Putamen (tissue), 1 donor: ENCODE results near the gene RASSF1.

Source experiments
- DNase-seq: peaks from one replicate; pipeline ENCODE4 v3.0.0-alpha.2; 2016; ENCODE audit warnings: low spot score

Gene RASSF1

GRCh38 chr3:50342813-50343633 is 2.4 kb upstream of the RASSF1 start:
- DNase-seq: no peak

GRCh38 chr3:50341996-50342650 is 1.5 kb upstream of the RASSF1 start:
- DNase-seq: no peak

GRCh38 chr3:50341537-50341936 is 901 bp upstream of the RASSF1 start:
- DNase-seq: no peak

GRCh38 chr3:50340147-50340447 is 539 bp downstream of the RASSF1 start:
- DNase-seq: no peak

- no peak for DNase-seq
Observed at GRCh38 chr3:50339485-50340146, 1.0 kb downstream of the RASSF1 start.

- DNase-seq: no peak
Observed at GRCh38 chr3:50338965-50339364, 1.7 kb downstream of the RASSF1 start.

- peak; percentile 98 for DNase-seq
Observed at GRCh38 chr3:50337175-50337861, 3.3 kb downstream of the RASSF1 start.

GRCh38 chr3:50336452-50337174 is 4.0 kb downstream of the RASSF1 start:
- DNase-seq: no peak

- DNase-seq: no peak
Observed at GRCh38 chr3:50334339-50335075, 6.1 kb downstream of the RASSF1 start.

- DNase-seq: no peak
Observed at GRCh38 chr3:50333744-50334328, 6.8 kb downstream of the RASSF1 start.

- no peak for DNase-seq
Observed at GRCh38 chr3:50331364-50331907, 9.2 kb downstream of the RASSF1 start.

GRCh38 chr3:50330330-50330729 is 10.3 kb downstream of the RASSF1 start:
- DNase-seq: no peak

- DNase-seq: peak; percentile 97
Observed at GRCh38 chr3:50327943-50328691, 12.5 kb downstream of the RASSF1 start, which contains the start of gene TUSC2. Gene TUSC2 (minus strand): TSS chr3:50328223. CDS start chr3:50328099, 124 bp downstream.

- DNase-seq: no peak
Observed at GRCh38 chr3:50327129-50327528, 13.5 kb downstream of the RASSF1 start.

- DNase-seq: no peak
Observed at GRCh38 chr3:50326182-50326541, 14.5 kb downstream of the RASSF1 start.

- no peak for DNase-seq
Observed at GRCh38 chr3:50325497-50326181, 15.0 kb downstream of the RASSF1 start.

GRCh38 chr3:50325113-50325480 is 15.5 kb downstream of the RASSF1 start:
- no peak for DNase-seq

- no peak for DNase-seq
Observed at GRCh38 chr3:50324351-50325112, 16.1 kb downstream of the RASSF1 start.
